CD4-positive, alpha-beta T cell (primary cell): Measurements from ENCODE around the gene RSPO3. TPM values are rescaled to one million over a fixed set of nuclear protein-coding genes. Genes with fewer than 3 reads are reported as not detected.

ENCODE experiments used
- ATAC-seq: fragments of 200-7000 bp; cut with Tn5 transposase; one replicate; pipeline ENCODE4 v1.10.0; 2022; ENCODE audit warnings: mild to moderate bottlenecking; ENCODE audit not compliant: poor library complexity
- CTCF ChIA-PET: fragments of 350-600 bp; sonication (Branson Sonifier 250); formaldehyde crosslinking; loops from one replicate; lab custom pipeline; 2021; ENCODE audit warnings: antibody characterized with exemption, inconsistent platforms; lab: Charles Lee
- POLR2A ChIA-PET: fragments of 350-600 bp; sonication (Branson Sonifier 250); formaldehyde crosslinking; loops from one replicate; lab custom pipeline; 2021; ENCODE audit warnings: antibody characterized with exemption, inconsistent platforms; lab: Charles Lee
- DNase-seq, 14 experiments: peaks; one replicate each; pipeline ENCODE4 v3.0.0-alpha.2; 2013 to 2020; ENCODE audit warnings: mixed read lengths in 2 of 14
- H3K27ac ChIP-seq, 2 donors: one replicate each; pipeline versions ENCODE4 v1.5.1 to v1.7.0; 2013; ENCODE audit warnings: low read length in 2 of 2, low read depth in 1 of 2, mild to moderate bottlenecking in 1 of 2
- H3K27me3 ChIP-seq, 2 experiments: 1 replicate in 1 of 2; 2 replicates in 1 of 2; pipeline versions ENCODE4 v1.6.1 to v1.7.0; 2013; ENCODE audit warnings: low read length in 2 of 2, control low read depth in 1 of 2, mild to moderate bottlenecking in 1 of 2, moderate library complexity in 1 of 2; ENCODE audit not compliant: insufficient read depth in 2 of 2, control insufficient read depth in 1 of 2
- H3K36me3 ChIP-seq: one replicate; pipeline ENCODE4 v1.6.1; 2013; ENCODE audit warnings: low read length, control low read depth; ENCODE audit not compliant: insufficient read depth
- H3K4me1 ChIP-seq: one replicate; pipeline ENCODE4 v1.6.1; 2013; ENCODE audit warnings: low read length, control low read depth; ENCODE audit not compliant: insufficient read depth
- H3K4me3 ChIP-seq: one replicate; pipeline ENCODE4 v1.5.1; 2013; ENCODE audit warnings: mild to moderate bottlenecking, low read length, moderate library complexity
- H3K9me3 ChIP-seq, 2 experiments: 1 replicate in 1 of 2; 2 replicates in 1 of 2; pipeline versions ENCODE4 v1.6.1 to v1.7.0; 2013; ENCODE audit warnings: low read length in 2 of 2, mild to moderate bottlenecking in 2 of 2, control low read depth in 1 of 2, moderate library complexity in 1 of 2; ENCODE audit not compliant: control insufficient read depth in 1 of 2, insufficient read depth in 1 of 2
- H3K27ac Mint-ChIP-seq: one replicate; pipeline ENCODE4 v1.8.0; 2020; ENCODE audit warnings: mixed read lengths
- H3K27me3 Mint-ChIP-seq: one replicate; pipeline ENCODE4 v1.8.0; 2021; ENCODE audit warnings: mixed read lengths
- H3K36me3 Mint-ChIP-seq: one replicate; pipeline ENCODE4 v1.8.0; 2021; ENCODE audit warnings: low read depth, mixed read lengths
- H3K4me1 Mint-ChIP-seq: one replicate; pipeline ENCODE4 v1.8.0; 2021; ENCODE audit warnings: low read depth, mixed read lengths
- H3K4me3 Mint-ChIP-seq: one replicate; pipeline ENCODE4 v1.8.0; 2020; ENCODE audit warnings: mild to moderate bottlenecking, mixed read lengths
- H3K9me3 Mint-ChIP-seq: one replicate; pipeline ENCODE4 v1.8.0; 2020; ENCODE audit warnings: mixed read lengths
- intact Hi-C, 2 experiments: fragments of 100-400 bp; cut with DNase I in 1 of 2; cut with micrococcal nuclease in 1 of 2; formaldehyde crosslinking; loops; one replicate each; pipeline versions ENCODE4 v1.15.1 to v1.9.0; 2023 to 2025; cut with DNase I, micrococcal nuclease
- total RNA-seq, 174 experiments: library from RNA in 2 of 174; stranded (reverse) in 2 of 174; gene quantifications; one replicate each; pipeline ENCODE4 v1.2.3 and lab custom pipeline; 2021 to 2026
- TF ChIP-seq, protein P1 (sequence below): fragments of 200-600 bp; IDR thresholded peaks from one replicate; pipeline ENCODE4 v1.8.0; 2022; ENCODE audit warnings: antibody characterized with exemption, mild to moderate bottlenecking

Gene RSPO3
- total RNA-seq, 2 experiments from 2014 or later, result not detected

- intact Hi-C loops, result no loop called here
- no peaks in the 10 kb centered on the region for H3K9me3 ChIP-seq
- Mint-ChIP-seq H3K36me3 (no peaks in the 10 kb centered on the region), H3K27me3 (peaks cover 30% of the 10 kb centered on the region), H3K4me1 (no peaks in the 10 kb centered on the region), H3K9me3 (no peaks in the 10 kb centered on the region), H3K27ac (no peak overlapping the region), H3K4me3 (no peak overlapping the region)
- H3K4me1 ChIP-seq, result no peaks in the 10 kb centered on the region
- TF ChIP-seq, protein P1, sequence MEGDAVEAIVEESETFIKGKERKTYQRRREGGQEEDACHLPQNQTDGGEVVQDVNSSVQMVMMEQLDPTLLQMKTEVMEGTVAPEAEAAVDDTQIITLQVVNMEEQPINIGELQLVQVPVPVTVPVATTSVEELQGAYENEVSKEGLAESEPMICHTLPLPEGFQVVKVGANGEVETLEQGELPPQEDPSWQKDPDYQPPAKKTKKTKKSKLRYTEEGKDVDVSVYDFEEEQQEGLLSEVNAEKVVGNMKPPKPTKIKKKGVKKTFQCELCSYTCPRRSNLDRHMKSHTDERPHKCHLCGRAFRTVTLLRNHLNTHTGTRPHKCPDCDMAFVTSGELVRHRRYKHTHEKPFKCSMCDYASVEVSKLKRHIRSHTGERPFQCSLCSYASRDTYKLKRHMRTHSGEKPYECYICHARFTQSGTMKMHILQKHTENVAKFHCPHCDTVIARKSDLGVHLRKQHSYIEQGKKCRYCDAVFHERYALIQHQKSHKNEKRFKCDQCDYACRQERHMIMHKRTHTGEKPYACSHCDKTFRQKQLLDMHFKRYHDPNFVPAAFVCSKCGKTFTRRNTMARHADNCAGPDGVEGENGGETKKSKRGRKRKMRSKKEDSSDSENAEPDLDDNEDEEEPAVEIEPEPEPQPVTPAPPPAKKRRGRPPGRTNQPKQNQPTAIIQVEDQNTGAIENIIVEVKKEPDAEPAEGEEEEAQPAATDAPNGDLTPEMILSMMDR, result no peak
- ChIA-PET CTCF (no interaction called here), POLR2A (no interaction called here)
- DNase-seq (no peak), ATAC-seq (no peak)
- H3K27ac ChIP-seq, result no peak overlapping the region
- H3K27me3 ChIP-seq, result peaks cover 0 to 17% of the 10 kb centered on the region in 2 experiments
- H3K4me3 ChIP-seq, result no peak overlapping the region
- no peaks in the 10 kb centered on the region for H3K36me3 ChIP-seq
These were observed 82.8 kb downstream of the RSPO3 start for GRCh38 chr6:127201321-127201720.

- Histone ChIP-seq H3K36me3 (no peaks in the 10 kb centered on the region), H3K27me3 (peaks cover 0 to 17% of the 10 kb centered on the region in 2 experiments), H3K4me1 (no peaks in the 10 kb centered on the region), H3K27ac (no peak overlapping the region), H3K4me3 (no peak overlapping the region), H3K9me3 (no peaks in the 10 kb centered on the region)
- Mint-ChIP-seq H3K4me1 (no peaks in the 10 kb centered on the region), H3K27me3 (peaks cover 33% of the 10 kb centered on the region), H3K9me3 (no peaks in the 10 kb centered on the region), H3K36me3 (no peaks in the 10 kb centered on the region), H3K4me3 (no peak overlapping the region), H3K27ac (no peak overlapping the region)
- ATAC-seq, result no peak
- ChIA-PET CTCF (no interaction called here), POLR2A (no interaction called here)
- no peak for DNase-seq
- intact Hi-C loops, result no loop called here
- TF ChIP-seq, protein P1, result no peak
These were observed 84.2 kb downstream of the RSPO3 start for GRCh38 chr6:127202676-127203075.

DNA sequence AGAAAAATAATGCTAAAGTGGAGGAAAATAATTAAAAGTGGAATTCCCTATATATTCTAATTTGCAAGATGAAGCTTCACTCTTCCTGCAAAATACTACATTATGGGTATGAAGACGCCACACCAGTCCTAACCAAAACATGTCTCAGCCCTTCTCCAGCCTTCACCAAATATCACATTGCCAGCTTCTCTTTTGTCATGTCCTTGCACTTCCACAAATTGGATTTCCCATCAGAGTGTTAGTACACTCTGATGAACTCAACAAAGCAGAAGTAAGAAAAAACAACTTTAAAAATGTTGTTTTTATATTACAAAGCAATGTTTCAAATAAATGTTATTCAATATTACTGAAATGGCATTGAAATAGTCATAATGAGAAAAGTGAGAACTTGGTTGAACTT, 85.8 kb downstream of the RSPO3 start:
- ChIA-PET POLR2A (no interaction called here), CTCF (no interaction called here)
- peaks cover 0 to 22% of the 10 kb centered on the region in 2 experiments for H3K27me3 ChIP-seq
- no peak for ATAC-seq
- intact Hi-C loops, result no loop called here
- Mint-ChIP-seq H3K9me3 (no peaks in the 10 kb centered on the region), H3K4me1 (no peaks in the 10 kb centered on the region), H3K27ac (no peak overlapping the region), H3K27me3 (peaks cover 48% of the 10 kb centered on the region), H3K4me3 (no peak overlapping the region), H3K36me3 (no peaks in the 10 kb centered on the region)
- no peaks in the 10 kb centered on the region for H3K36me3 ChIP-seq
- no peak overlapping the region for H3K27ac ChIP-seq
- H3K9me3 ChIP-seq, result no peaks in the 10 kb centered on the region
- H3K4me3 ChIP-seq, result no peak overlapping the region
- TF ChIP-seq, protein P1, result no peak
- DNase-seq, result peak in 1 of 14 experiments; percentile 2
- no peaks in the 10 kb centered on the region for H3K4me1 ChIP-seq
